B cell (primary cell): ENCODE results near the gene MEGF11. TPM values are rescaled to one million over a fixed set of nuclear protein-coding genes. Genes with fewer than 3 reads are reported as not detected.

Source experiments
- ATAC-seq: fragments of 200-7000 bp; cut with Tn5 transposase; one replicate; pipeline ENCODE4 v1.10.0; 2021; ENCODE audit warnings: low read depth, mild to moderate bottlenecking, moderate number of reproducible peaks, moderate library complexity
- CTCF ChIA-PET: fragments of 350-600 bp; sonication (Branson Sonifier 250); formaldehyde crosslinking; loops from one replicate; lab custom pipeline; 2021; ENCODE audit warnings: antibody characterized with exemption, inconsistent platforms; lab: Charles Lee
- POLR2A ChIA-PET: fragments of 350-600 bp; sonication (Branson Sonifier 250); formaldehyde crosslinking; loops from one replicate; lab custom pipeline; 2021; ENCODE audit warnings: antibody characterized with exemption; lab: Charles Lee
- DNase-seq: peaks from one replicate; pipeline ENCODE4 v3.0.0; 2013
- H2AFZ ChIP-seq: 2 replicates; pipeline ENCODE4 v1.6.1; 2012; ENCODE audit warnings: mild to moderate bottlenecking, low read depth, low read length; ENCODE audit not compliant: insufficient read depth, poor library complexity, severe bottlenecking
- H3K27ac ChIP-seq, 2 donors: 1 replicate in 1 of 2; 2 replicates in 1 of 2; pipeline ENCODE4 v1.5.1; 2012 to 2013; ENCODE audit warnings: low read length in 2 of 2, mild to moderate bottlenecking in 2 of 2, moderate library complexity in 1 of 2
- H3K27me3 ChIP-seq, 4 experiments: fragments of 200-600 bp in 1 of 4; sonication (generic) in 1 of 4; replicated peaks in 1 of 4; 1 replicate in 2 of 4; 2 replicates in 2 of 4; pipeline versions ENCODE4 v1.6.1 to v1.7.0; 2013 to 2016; ENCODE audit warnings: low read length in 3 of 4, mild to moderate bottlenecking in 2 of 4, mixed read lengths in 1 of 4, moderate library complexity in 1 of 4; ENCODE audit not compliant: insufficient read depth in 4 of 4, control insufficient read depth in 3 of 4; ENCODE audit errors: control extremely low read depth in 1 of 4
- H3K36me3 ChIP-seq, 2 experiments: replicated peaks in 1 of 2; 1 replicate in 1 of 2; 2 replicates in 1 of 2; pipeline versions ENCODE4 v1.6.1 to v1.7.1; 2013; ENCODE audit warnings: low read length in 1 of 2; ENCODE audit not compliant: insufficient read depth in 2 of 2, control insufficient read depth in 1 of 2; ENCODE audit errors: control extremely low read depth in 1 of 2, extremely low read depth in 1 of 2
- H3K4me1 ChIP-seq, 2 donors: fragments of 200-600 bp in 1 of 2; sonication (generic) in 1 of 2; 1 replicate in 1 of 2; 2 replicates in 1 of 2; pipeline versions ENCODE4 v1.5.1 to v1.6.1; 2013 to 2017; ENCODE audit warnings: low read length in 2 of 2; ENCODE audit not compliant: control insufficient read depth in 2 of 2, insufficient read depth in 2 of 2
- H3K4me2 ChIP-seq: replicated peaks from 2 replicates; pipeline ENCODE3; 2012; ENCODE audit warnings: mild to moderate bottlenecking, low read depth, low read length; ENCODE audit not compliant: poor library complexity, severe bottlenecking
- H3K4me3 ChIP-seq, 5 experiments: fragments of 200-600 bp in 1 of 5; sonication (generic) in 1 of 5; 1 replicate in 3 of 5; 2 replicates in 2 of 5; pipeline versions ENCODE4 v1.5.1 to v1.7.0; 2011 to 2016; ENCODE audit warnings: low read length in 4 of 5, mild to moderate bottlenecking in 4 of 5, low read depth in 2 of 5, control low read depth in 1 of 5, moderate library complexity in 1 of 5; ENCODE audit not compliant: insufficient read depth in 1 of 5; ENCODE audit errors: control extremely low read depth in 1 of 5, extremely low read depth in 1 of 5
- H3K79me2 ChIP-seq: fragments of 200-600 bp; sonication (generic); one replicate; pipeline ENCODE4 v1.6.0; 2016; ENCODE audit warnings: low read length; ENCODE audit not compliant: control insufficient read depth, insufficient read depth
- H3K9ac ChIP-seq: fragments of 200-600 bp; sonication (generic); 2 replicates; pipeline ENCODE4 v1.6.1; 2017; ENCODE audit warnings: mild to moderate bottlenecking, low read length, moderate library complexity
- H3K9me3 ChIP-seq, 3 donors: one replicate each; pipeline versions ENCODE4 v1.6.1 to v1.7.1; 2013; ENCODE audit warnings: low read length in 2 of 3; ENCODE audit not compliant: control insufficient read depth in 2 of 3, insufficient read depth in 1 of 3; ENCODE audit errors: control extremely low read depth in 1 of 3
- H4K20me1 ChIP-seq: 2 replicates; pipeline ENCODE4 v1.6.0; 2012; ENCODE audit warnings: mild to moderate bottlenecking, low read length; ENCODE audit not compliant: insufficient read depth, control insufficient read depth, poor library complexity, severe bottlenecking
- H3K27ac Mint-ChIP-seq: one replicate; pipeline ENCODE4 v1.8.0; 2021; ENCODE audit warnings: mixed read lengths
- H3K27me3 Mint-ChIP-seq: one replicate; pipeline ENCODE4 v1.8.0; 2021; ENCODE audit warnings: mixed read lengths
- H3K4me1 Mint-ChIP-seq: one replicate; pipeline ENCODE4 v1.8.0; 2021; ENCODE audit warnings: mixed read lengths
- H3K4me3 Mint-ChIP-seq: one replicate; pipeline ENCODE4 v1.8.0; 2021; ENCODE audit warnings: mixed read lengths
- H3K9me3 Mint-ChIP-seq: one replicate; pipeline ENCODE4 v1.8.0; 2022; ENCODE audit warnings: mixed read lengths; ENCODE audit not compliant: insufficient read depth
- CTCF ChIP-seq: fragments of 200-600 bp; IDR thresholded peaks from one replicate; pipeline ENCODE4 v1.8.0; 2022; ENCODE audit warnings: antibody characterized with exemption, mild to moderate bottlenecking
- EZH2 ChIP-seq: IDR thresholded peaks from 2 replicates; pipeline ENCODE4 v1.6.1; 2012; ENCODE audit warnings: borderline replicate concordance, low read depth, mild to moderate bottlenecking, moderate library complexity, low read length; ENCODE audit not compliant: insufficient read depth, poor library complexity, severe bottlenecking
- WGBS: methylation state at CpG from one replicate; pipeline ENCODE4 v1.1.5; 2013; ENCODE audit warnings: missing lambda C conversion rate; ENCODE audit not compliant: insufficient coverage; 5-methylcytosine and 5-hydroxymethylcytosine counted together
- intact Hi-C: fragments of 100-400 bp; cut with micrococcal nuclease; formaldehyde crosslinking; loops from one replicate; pipeline ENCODE4 v1.10.0; 2022
- polyA plus RNA-seq: library from polyadenylated mRNA; depleted of rRNA; stranded (reverse); fragments of >200 nt; gene quantifications from 2 replicates; pipeline ENCODE4 v1.2.3, GENCODE V29; 2012
- total RNA-seq, 2 donors: library from RNA; stranded (reverse); fragments of 120-200 nt in 1 of 2; gene quantifications; 1 replicate in 1 of 2; 2 replicates in 1 of 2; pipeline versions ENCODE4 v1.2.3 to v1.2.4, GENCODE V29; 2013 to 2022

The MEGF11 gene
- total and polyA plus RNA-seq, 2 donors (not counting 1 experiment from before 2014, with no cell fraction given): 0.04 to 0.34 TPM

- Mint-ChIP-seq H3K4me3 (no peak overlapping the region), H3K4me1 (peaks cover 28% of the 10 kb centered on the region), H3K27ac (no peak overlapping the region), H3K9me3 (no peaks in the 10 kb centered on the region), H3K27me3 (no peaks in the 10 kb centered on the region)
- CTCF ChIA-PET: interaction anchor here (5.2 kb wide), 1 partner anchor 11 kb away, joined by 45 read pairs; no protein-coding TSS in a partner anchor
- no peak overlapping the region for H2AFZ ChIP-seq
- H3K9ac ChIP-seq: no peak overlapping the region
- DNase-seq (no peak), ATAC-seq (no peak)
- WGBS: no CpG with 5 or more reads among the region's 3 CpGs
- peaks cover 13 to 25% of the 10 kb centered on the region in 2 donors for H3K4me1 ChIP-seq
- intact Hi-C loops: no loop called here
- no peaks in the 10 kb centered on the region for H3K9me3 ChIP-seq
- no peak overlapping the region for H3K27ac ChIP-seq
- H4K20me1 ChIP-seq: peaks cover 13% of the 10 kb centered on the region
- H3K79me2 ChIP-seq: peaks cover 28% of the 10 kb centered on the region
- no peak overlapping the region for H3K4me2 ChIP-seq
- POLR2A ChIA-PET: interaction anchor here (0.7 kb wide), 2 partner anchors 77 to 167 kb away, joined by 4 to 5 read pairs; no protein-coding TSS in a partner anchor
- no peak overlapping the region for H3K4me3 ChIP-seq
- peaks cover 0 to 3% of the 10 kb centered on the region in 2 experiments for H3K36me3 ChIP-seq
- H3K27me3 ChIP-seq: no peaks in the 10 kb centered on the region
- no peak for TF ChIP-seq EZH2
- no peak for TF ChIP-seq CTCF
Measured at GRCh38 chr15:65867244-65867643, 386.3 kb downstream of the MEGF11 start.

DNA sequence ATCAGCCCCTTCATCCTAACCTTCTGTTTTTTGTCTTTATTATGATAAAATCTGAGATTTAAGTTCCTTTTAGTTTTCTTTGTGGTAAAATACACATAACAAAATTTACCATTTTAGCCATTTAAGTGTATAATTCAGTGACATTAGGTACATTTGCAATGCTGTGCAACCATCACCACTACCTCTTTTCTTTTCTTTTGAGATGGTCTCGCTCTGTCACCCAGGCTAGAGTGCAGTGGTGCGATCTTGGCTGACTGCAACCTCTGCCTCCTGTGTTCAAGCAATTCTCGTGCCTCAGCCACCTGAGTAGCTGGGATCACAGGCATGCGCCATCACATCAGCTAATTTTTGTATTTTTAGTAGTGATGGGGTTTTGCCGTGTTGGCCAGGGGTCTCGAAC is 390.4 kb downstream of the MEGF11 start:
- CTCF ChIA-PET: interaction anchor here (0.5 to 1.6 kb wide), 7 partner anchors 30 to 700 kb away, joined by 3 to 4 read pairs (median 3); no protein-coding TSS in a partner anchor
- H3K4me1 Mint-ChIP-seq: peaks cover 6% of the 10 kb centered on the region
- H3K27me3 ChIP-seq: no peaks in the 10 kb centered on the region
- DNase-seq (no peak), ATAC-seq (no peak)
- peak overlapping the region; percentile 32 for H2AFZ ChIP-seq
- no peak overlapping the region for H3K4me3 Mint-ChIP-seq
- H3K4me2 ChIP-seq: peak overlapping the region; percentile 3
- intact Hi-C loops: no loop called here
- no peak for TF ChIP-seq EZH2
- H3K9me3 ChIP-seq: no peaks in the 10 kb centered on the region
- peaks cover 0 to 9% of the 10 kb centered on the region in 2 donors for H3K4me1 ChIP-seq
- H4K20me1 ChIP-seq: no peaks in the 10 kb centered on the region
- no peak overlapping the region for H3K4me3 ChIP-seq
- H3K36me3 ChIP-seq: no peaks in the 10 kb centered on the region
- no peak overlapping the region for H3K27ac Mint-ChIP-seq
- no peaks in the 10 kb centered on the region for H3K79me2 ChIP-seq
- POLR2A ChIA-PET: no interaction called here
- no peaks in the 10 kb centered on the region for H3K27me3 Mint-ChIP-seq
- WGBS: no CpG with 5 or more reads among the region's 6 CpGs
- H3K27ac ChIP-seq: no peak overlapping the region
- no peaks in the 10 kb centered on the region for H3K9me3 Mint-ChIP-seq
- H3K9ac ChIP-seq: no peak overlapping the region
